Upper lobe of left lung (tissue), 4 donors: Measurements from ENCODE around the gene PTCHD1.

Experiments used
- EP300 ChIP-seq, 4 donors: sonication (generic); formaldehyde crosslinking; IDR thresholded peaks; one replicate each; pipeline ENCODE4 v1.5.1; 2017; ENCODE audit warnings: antibody characterized with exemption in 4 of 4, control low read depth in 2 of 4
- POLR2A ChIP-seq, 4 donors: fragments of 450-650 bp; IDR thresholded peaks; one replicate each; pipeline ENCODE4 v1.5.1; 2016 to 2017; ENCODE audit warnings: antibody characterized with exemption in 4 of 4, mild to moderate bottlenecking in 2 of 4
- POLR2AphosphoS5 ChIP-seq, 2 donors: sonication (generic); formaldehyde crosslinking; IDR thresholded peaks; one replicate each; pipeline ENCODE4 v1.5.1; 2017; ENCODE audit warnings: antibody characterized with exemption in 2 of 2
- TF ChIP-seq, protein P1 (sequence below), 6 experiments: fragments of 450-650 bp in 4 of 6; fragments of 200-600 bp in 2 of 6; sonication (generic) in 2 of 6; IDR thresholded peaks; one replicate each; pipeline ENCODE4 v1.5.1; 2016 to 2019; ENCODE audit warnings: antibody characterized with exemption in 6 of 6

DNA sequence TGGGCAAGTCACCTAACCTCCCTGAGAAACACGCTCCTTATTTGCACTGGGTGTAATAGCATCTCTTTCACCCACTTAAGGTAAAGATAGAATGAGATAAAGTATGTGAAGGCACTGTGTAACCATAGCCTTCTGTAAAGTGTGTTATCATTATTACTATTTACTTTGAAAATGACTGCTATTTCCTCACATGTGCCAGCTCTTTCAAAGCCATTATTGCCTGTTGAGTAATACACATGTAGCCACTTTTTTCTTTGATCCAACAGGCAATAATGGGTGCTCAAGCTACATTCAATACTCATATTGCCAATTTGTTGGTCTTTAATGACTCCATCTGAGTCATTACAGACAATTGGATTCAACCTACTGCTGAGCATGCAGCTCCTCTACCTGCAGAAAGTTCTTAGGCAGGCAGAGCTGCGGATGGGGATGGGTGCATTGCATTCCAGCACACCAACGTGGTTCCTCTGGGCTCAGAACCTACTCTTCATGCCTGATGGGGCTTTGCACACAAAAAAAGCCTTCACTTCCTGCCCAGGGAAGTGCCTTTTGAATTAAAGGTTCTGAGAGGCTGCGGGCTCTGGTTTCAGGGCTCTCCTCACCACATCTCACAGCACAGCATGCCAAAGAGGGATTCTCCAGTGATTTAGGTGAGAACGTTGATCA, 9.7 kb downstream of the PTCHD1 start:
- TF ChIP-seq, protein P1, sequence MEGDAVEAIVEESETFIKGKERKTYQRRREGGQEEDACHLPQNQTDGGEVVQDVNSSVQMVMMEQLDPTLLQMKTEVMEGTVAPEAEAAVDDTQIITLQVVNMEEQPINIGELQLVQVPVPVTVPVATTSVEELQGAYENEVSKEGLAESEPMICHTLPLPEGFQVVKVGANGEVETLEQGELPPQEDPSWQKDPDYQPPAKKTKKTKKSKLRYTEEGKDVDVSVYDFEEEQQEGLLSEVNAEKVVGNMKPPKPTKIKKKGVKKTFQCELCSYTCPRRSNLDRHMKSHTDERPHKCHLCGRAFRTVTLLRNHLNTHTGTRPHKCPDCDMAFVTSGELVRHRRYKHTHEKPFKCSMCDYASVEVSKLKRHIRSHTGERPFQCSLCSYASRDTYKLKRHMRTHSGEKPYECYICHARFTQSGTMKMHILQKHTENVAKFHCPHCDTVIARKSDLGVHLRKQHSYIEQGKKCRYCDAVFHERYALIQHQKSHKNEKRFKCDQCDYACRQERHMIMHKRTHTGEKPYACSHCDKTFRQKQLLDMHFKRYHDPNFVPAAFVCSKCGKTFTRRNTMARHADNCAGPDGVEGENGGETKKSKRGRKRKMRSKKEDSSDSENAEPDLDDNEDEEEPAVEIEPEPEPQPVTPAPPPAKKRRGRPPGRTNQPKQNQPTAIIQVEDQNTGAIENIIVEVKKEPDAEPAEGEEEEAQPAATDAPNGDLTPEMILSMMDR (IDR thresholded peaks at IDR 0.05) = no peak
- no peak for TF ChIP-seq POLR2A (IDR thresholded peaks at IDR 0.05)
- no peak for TF ChIP-seq EP300 (IDR thresholded peaks at IDR 0.05)
- TF ChIP-seq POLR2AphosphoS5 (IDR thresholded peaks at IDR 0.05) = no peak
